DMS153 treated with DMSO at 0.1 percent for 48 hours (cell line): ENCODE results near the gene TRAPPC11.
"Not testable (repeated sequence)": the region's sequence is repeated elsewhere in the genome, so short reads cannot be mapped to it uniquely, and the experiment has no call there.

Experiments used
- DNase-seq: peaks from one replicate; lab custom pipeline; 2025; ENCODE audit not compliant: unreplicated experiment; lab: John Stamatoyannopoulos, UW

TRAPPC11 gene

DNA sequence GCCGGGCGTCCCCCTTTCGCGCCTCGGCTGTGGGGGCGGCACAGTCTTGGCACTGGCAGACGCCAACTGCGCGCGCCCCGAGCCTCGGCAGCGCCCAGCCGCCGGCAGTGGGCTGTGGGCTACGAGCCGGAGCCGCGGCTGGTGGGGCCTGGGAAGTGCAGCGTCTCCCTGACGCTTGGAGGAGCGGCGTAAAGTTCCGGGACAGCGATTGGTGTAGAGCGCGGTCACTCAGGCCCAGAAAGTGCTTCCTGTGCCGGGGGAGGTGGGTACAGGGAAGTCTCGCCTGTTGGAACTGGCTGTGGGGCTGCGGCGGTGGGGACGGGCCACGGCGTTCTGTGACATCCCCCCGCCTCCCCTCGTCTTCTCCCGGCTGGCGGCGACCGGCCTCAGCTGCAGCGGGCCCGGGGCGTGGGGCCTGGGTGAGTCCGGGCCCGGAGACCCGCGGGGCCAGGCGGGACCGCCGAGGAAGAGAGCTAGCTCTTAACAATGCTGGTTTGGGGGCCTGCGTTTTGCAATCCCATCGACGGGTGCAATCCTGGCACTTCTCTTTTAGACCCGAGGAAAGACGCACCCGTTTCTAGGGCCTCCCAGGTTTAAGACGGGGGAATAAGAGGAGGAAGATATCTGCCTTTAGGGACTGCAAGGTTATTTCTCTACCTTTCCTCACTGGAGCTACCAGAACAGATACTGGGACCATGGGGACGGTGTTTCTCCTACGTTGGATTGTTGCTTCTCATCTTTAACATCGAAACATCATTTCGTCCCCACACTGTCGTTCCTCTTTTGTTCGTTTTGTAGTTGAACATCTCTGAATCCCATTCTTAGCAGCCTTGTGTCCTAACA, at the start of gene TRAPPC11, which contains the start of gene RWDD4:
Gene TRAPPC11 (plus strand): TSS at position 265 of the 843 bp plus-strand sequence. CDS start 4,575 bp downstream, outside the sequence.
Gene RWDD4 (minus strand): TSS at position 157 of the 843 bp plus-strand sequence. CDS start 233 bp downstream, outside the sequence.
- peak; percentile 92 for DNase-seq

DNA sequence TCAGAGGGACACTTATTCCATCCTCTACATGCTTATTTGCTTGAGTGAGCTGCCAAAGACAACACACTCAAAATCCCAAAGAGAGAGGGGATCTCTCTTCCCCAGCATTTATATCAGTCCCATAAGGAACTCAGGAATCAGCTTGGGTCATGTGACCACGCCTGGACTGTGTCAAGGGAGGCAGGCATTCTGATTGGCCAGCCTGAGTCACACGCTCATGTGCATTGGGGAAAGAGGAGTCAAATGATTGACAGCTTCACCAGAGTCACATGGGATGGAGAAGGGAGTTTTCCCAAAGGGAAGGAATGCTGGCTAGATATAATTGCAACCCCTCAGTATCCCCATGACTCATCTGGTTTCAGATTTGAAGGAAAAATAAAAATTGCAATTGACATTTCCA, 49.1 kb upstream of the TRAPPC11 start:
- DNase-seq: no peak

DNA sequence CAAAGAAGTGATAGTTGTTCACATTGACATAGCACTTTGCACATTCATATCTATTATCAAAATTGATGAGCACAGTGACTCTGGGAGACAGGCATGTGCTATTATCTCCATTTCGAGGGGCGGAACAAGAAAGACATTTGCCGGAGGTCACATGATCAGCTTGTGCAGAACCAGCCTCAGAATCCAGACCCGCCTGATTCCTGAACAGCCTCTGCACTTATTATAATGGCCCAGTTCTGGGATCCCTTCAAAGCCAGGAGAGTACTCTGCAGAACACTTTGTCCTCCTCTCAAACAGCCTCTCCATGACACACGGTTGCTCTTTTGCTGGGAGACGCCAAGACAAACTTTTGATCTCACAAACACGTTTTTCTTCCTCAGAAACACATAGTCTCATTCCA, 48.5 kb upstream of the TRAPPC11 start:
- DNase-seq: no peak

DNA sequence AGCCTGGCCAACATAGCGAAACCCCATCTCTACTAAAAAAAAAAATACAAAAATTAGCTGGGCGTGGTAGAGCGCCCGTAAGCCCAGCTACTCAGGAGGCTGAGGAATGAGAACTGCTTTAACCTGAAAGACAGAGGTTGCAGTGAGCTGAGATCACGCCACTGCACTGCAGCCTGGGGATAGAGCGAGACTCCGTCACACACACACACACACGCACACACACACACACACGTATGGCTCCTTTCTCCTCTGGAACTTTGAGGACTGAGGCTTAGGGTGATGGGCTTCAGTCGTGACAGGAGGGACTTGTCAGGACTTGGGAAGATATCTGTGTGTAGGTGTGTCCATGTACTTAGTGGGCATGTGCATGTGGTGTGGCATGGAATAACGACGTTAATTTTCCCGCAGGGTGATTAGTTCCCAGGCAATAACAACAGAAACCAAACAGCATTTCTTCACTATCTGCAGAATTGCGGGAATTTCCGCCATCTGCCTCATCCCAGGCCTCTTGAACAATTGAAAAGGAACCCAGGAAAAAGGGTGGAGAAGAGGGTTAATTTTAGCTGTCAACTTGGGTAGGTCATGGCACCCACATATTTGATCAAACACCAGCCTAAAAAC, 47.8 kb upstream of the TRAPPC11 start:
- no peak for DNase-seq

DNA sequence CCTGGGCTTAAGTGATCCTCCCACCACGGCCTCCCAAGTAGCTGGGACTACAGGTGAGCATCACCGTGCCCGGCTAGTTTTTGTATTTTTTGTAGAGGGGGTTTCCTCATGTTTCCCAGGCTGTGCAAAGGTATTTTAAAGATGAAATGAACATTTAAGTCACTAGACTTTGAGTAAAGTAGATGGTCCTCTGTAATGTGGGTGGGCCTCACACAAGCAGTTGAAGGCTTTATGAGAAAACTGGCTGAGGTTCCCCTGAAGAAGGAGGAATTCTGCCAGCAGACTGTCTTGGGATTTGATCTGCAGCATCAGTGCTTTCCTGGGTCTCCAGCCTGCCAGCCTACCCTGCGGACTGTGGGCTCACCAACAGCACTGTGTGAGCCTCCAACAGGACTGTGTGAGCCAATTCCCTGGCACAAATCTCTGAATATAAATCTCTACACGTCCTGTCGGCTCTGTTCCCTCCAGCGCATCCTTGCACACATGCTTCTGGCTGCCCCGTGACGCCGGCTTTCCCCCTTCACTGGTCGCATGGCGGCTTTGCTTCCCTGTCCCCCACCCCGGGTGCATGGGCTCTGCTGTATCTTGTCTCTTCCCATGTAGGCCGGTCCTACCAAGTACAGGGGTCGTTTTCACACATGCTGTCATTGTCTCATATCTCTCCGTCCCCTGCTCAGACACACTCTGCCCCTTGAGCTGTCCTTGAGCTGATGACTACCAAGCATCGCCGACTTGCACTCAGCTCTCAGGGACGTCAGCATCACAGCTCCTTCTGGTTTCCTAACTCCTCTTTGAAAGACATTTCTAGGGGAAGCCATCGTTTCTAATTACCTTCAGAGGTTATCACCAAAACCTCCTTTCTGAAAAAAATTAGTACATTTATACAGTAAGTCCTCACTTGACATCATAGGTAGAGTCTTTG, 46.5 kb upstream of the TRAPPC11 start:
- DNase-seq: no peak

DNA sequence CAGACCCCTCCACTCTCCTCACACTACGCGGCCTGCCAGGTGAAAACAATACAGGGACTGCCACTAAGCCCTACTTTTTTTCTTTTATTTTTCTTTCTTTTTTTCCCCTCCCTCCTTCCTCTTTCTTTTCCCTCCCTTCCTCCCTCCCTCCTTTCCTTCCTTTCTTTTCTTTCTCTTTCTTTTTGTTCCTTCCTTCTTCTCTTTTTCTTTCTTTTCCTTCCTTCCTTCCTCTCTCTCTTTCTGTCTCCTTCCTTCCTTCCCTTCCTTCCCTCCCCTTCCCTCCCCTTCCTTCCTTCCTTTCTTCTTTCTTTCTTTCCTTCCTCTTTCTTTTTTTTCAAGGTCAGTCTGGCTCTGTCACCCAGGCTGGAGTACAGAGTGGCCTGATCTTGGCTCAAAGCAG, 42.0 kb upstream of the TRAPPC11 start:
- no peak for DNase-seq

DNA sequence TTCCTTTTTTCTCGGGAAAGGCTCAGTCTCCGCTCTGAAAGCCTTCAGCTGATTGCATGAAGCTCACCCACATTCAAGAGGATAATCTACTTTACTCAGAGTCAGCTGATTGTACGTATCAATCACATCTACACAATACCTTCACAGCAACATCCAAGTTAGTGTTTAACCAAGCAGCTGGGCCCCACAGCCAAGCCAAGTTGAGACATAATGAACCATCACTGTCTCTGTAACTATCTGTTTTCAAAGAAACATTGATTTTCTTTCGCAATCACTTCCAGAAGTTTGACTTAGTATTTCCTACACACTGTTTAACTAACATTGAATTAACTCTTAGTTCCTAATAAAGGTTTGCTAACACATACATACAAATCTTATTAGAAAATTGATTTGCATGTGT, 40.4 kb upstream of the TRAPPC11 start:
- DNase-seq: no peak

DNA sequence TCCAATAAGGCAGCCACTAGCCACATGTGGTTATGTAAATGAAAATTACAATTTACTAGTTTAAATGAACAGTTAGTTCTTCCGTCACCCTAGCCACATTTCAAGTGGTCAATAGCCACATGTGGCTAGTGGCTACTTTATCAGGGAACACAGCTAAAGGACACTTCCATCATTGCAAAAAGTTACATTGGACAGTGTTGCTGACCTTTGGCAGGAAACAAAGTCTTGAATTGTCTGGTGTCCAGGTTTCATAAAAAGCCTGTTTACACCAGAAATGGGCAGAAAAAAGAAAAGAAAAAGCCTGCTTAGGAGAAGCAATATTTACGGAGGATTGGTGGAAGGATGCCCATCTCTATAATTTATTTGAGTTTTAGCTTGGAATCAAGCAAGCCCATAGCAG, 38.7 kb upstream of the TRAPPC11 start:
- no peak for DNase-seq

DNA sequence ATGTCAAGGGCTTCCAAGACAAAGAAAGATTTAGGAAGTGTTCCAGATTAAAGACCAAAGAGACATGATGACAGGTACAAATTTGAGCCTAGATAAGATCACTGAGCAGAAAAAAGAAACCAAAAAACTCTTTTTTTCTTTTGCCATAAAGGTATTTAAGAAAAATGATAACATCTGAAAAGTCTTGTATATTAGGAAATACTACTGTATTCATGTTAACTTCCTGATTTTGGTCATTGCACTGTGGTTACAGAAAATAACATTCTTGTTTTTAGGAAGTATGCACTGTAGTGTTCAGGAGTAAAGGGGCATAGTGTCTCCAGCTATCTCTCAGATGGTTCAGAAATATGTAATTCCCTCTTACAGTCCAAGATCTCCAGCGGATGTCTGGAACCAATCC, 37.2 kb upstream of the TRAPPC11 start:
- no peak for DNase-seq

DNA sequence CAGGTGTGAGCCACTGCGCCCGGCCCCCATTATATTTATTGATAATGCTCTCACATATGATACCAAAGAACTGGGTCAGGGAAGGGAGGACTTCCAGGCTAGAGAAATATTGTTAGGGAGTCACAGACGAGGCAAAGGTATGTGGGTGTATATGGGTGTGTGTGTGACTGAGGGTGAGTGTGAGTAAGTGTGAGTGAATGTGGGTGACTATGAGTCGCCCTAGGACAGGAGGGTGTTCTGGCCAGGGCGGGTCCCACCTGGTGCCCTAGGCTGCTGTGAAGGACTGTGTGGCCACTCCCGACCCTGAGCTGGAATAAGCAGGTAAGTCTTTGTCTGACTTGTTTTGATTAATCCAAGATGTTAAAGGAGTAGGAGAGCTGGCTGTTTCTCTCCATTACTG, 34.5 kb upstream of the TRAPPC11 start:
- DNase-seq: no peak

DNA sequence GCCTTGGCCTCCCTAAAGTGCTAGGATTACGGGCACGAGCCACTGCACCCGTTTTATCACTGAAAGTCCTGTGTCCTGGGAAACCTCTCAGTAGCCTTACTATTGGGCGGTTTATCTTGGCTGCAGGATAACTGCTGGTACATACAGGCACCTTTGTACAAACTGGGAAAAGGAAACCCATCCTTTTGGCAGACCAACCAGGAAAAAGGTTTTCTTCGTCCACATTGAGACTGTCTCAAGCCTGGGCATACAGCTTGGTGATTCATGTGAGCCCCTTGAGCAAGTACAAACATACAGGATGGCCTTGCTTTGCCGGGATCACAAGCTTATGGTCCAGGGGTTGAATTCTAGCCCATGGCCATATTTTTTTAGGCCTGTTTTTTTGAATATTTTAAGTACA, 32.9 kb upstream of the TRAPPC11 start:
- no peak for DNase-seq

DNA sequence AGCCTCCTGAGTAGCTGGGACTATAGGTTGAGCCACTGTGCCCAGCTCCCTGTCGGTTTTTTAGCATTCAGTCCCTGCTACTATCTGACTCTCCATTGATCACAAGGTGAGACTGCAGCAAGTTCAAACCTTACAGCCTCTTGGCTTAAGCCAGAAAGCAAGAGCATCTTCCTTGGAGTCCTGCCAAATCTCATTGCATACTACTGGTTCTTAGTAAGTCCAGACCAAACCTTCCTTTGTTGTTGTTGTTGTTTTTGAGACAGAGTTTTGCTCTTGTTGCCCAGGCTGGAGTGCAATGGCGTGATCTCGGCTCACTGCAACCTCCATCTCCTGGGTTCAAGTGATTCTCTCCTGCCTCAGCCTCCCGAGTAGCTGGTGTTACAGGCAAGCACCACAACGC, 31.8 kb upstream of the TRAPPC11 start:
- not testable (repeated sequence) for DNase-seq

DNA sequence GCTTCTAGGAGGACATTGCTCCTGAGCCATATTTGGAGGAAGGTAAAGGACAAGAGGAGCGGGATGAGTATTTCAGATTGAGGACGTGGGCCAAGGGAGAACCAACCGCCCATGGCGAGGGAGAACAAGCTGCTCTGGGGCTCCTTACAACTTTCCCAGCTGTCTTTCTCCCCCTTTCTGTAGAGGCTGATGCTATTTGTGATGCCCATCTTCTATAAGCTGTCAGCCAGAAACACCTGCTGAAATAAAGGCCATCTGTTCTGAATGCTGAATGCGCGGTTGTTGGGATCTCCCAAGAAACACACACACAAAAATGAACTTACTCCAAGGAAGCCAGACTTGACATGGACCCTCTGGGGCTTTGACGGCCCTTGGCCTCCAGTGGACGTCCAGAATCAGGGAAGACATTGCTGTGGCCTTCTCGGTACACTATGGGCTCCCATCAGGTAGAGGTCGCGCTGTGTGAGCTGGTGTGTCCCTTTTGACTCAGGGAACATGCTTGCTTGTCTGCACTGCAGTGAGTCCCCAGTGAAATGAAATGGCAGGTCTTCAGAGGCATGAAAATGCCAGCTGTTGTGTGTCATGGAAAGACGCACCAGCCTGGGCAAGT, 31.0 kb upstream of the TRAPPC11 start:
- no peak for DNase-seq

DNA sequence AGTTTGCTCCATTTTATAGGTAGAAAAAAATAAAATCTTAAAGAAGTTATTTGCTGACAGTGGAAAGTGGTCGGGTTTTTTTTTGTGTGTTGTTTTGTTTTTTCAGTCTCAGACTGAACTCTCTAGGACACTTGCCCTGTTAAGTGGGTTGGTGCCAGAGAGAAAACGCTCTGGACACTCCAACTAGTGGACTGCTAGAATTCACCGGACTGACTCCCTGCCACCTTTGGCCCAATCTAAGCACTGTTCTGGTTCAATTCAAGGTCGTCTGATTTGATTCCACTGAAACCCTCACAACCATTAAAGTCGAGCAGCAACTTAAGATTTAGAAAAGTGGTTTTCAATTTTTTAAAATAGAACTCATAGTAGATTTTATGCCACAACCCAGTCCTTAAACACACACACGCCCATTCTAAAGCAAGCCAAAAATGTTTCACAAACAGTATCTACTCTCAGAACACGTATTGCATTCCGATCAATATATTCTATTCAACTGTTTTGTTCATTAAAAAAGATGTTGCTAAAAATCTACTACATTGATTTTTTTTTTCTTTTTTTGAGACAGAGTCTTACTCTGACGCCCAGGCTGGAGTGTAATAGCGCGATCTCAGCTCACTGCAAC, 27.4 kb upstream of the TRAPPC11 start:
- no peak for DNase-seq

DNA sequence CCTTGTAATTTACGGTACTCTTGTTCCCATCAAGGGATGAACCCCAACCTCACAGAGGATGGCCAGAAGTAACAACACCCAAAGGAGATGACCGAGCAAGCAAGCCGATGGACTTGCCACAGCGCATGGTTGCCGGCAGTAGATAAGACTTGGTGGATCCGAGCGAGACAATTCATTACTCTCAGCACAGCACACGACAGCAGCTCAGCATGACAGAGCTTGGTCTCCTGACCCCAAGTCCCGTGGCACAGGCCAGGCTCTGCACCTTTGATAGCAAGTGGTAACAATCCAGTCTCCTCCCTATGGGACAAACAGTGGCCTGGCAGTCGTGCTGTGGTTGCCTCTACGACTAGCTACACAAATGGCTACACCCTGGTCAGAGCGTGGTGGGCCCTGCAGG, 26.4 kb upstream of the TRAPPC11 start:
- no peak for DNase-seq

DNA sequence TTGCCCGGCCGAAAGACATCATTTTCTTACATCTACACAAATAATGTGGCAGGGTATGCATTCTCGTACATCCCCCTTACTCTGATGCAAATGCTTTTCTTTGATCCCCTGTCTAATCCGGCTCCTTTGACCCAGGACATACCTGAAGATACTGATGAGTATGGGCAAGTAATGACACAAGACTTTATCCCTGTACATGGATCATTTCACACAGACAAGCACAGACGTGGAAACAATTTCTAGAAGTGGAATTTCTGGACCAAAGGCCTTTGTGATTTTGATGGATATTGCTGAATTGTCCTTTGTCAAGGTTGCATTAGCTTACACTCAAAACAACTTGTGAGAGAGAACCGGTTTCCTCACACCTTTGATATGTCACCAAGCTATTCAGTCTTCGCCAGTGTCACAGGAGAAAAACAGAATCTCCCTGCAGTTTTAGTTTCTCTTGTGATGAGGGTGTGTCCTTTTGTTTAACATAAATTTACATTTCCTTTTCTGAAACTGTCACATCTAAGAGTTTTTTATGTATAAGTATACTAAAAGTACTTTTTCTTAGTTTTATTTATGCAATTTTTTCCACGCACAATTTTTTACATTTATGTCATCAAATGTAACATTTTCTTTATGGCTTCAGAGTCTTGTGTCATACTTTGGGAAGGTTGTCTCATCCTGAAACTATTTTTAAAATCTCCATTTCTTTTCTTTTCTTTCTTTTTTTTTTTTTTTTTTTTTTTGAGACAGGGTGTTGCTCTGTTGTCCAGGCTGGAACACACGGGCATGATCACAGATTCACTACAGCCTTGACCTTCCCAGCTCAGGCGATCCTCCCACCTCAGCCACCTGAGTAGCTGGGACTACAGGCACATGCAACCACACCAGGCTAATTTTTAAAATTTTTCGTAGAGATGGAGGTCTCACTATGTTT, 25.4 kb upstream of the TRAPPC11 start:
- DNase-seq: no peak

DNA sequence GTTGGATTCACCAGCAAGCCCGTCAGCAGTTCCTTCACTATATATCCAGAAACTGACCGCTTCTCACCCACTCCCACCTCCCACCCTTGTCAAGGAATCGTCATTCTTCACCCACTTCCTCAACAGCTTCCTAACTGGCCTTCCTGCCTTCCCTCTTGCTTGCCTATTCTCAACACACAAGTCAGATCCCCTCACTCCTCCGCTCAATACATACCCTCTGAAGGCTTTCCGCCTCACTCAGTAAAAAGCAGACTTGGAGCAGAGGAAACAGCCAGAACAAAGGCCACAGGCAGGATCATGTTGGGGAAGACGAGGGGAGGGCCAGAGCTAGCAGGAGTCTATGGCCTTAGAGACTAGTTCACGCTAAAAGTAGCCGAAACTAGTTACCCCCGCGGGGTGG, 23.8 kb upstream of the TRAPPC11 start:
- DNase-seq: no peak

DNA sequence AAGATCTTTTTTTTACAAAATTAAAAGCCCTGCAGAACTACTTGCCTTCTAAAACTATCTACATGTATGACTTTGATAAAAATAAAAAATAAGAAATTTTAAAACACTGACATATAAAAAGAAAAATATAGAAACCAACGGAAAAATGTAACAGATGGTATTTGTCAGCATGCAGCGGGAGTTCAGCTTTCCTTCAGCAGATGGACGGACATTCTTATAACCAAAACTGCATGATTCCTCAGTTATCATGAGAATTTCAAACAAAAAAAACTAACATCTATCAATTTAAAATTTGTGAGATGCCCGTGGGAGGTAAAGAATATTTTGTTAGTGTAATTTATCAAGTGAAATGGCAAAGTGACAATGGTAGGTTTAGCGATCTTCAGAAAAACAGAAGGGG, 23.4 kb upstream of the TRAPPC11 start:
- no peak for DNase-seq

DNA sequence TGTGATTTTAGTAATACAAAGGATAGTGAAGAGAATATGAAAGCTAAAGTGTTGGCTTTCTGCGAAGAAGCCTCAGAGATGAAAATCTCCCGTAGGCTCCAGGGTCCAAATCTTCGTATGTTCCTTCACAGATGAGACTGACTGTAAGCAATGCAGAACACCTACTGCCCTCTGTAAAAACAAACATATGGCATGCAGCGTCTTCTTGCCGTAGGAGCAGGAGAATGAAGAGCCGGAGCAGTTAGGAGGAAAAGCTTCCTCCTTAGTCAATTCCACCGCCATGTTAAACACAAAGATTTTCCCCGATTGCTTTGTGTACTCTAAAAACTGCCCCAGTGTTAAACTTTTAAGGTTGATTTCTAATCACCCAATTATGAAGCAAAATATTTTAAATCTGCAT, 22.6 kb upstream of the TRAPPC11 start:
- DNase-seq: peak; percentile 17
